LNCAP (cell line): ENCODE data around the gene MOGAT2.

Source experiments
- CTCF ChIP-seq: fragments of 450-650 bp; IDR thresholded peaks from 2 replicates; pipeline ENCODE4 v1.5.1; 2017; ENCODE audit warnings: mild to moderate bottlenecking

MOGAT2 gene

GRCh38 chr11:75722669-75723042 lies 5.0 kb downstream of the MOGAT2 start:
- no peak for TF ChIP-seq CTCF

DNA sequence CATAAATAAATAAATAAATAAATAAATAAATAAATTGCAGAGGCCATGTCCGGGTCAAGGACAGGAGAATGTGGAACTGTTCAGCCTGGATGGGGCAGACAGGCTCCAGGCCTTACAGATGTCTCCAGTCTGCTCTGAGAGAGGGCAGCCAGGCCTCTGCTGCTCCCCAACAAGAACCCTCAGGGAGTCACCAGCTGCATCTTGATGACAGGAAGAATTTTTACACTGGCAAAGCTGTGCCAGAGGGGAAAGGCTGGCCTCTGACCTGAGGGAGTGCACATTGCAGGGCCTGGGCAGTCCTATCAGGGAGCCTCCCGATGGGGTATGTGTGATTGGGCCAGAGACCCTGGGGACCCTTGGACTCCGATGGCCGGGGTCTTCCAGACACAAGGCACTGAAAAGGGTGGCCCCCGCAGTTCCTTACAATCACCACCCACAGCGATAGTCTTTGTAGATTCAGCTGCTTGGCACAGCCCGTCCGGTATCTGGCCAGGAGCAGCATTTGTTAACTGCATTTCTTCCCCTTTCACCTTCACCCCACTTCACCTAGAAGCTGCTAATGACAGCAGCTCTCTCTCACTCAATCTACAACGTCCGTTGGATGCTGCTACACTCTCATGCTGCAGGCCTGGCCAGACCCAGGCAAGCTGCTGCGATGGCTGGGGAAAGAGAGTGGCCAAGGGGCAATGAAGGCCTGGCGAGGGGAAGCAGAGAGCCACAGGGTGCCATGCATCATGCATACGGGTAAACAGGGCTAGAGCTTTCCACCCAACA lies 8.1 kb downstream of the MOGAT2 start:
- TF ChIP-seq CTCF, result no peak

DNA sequence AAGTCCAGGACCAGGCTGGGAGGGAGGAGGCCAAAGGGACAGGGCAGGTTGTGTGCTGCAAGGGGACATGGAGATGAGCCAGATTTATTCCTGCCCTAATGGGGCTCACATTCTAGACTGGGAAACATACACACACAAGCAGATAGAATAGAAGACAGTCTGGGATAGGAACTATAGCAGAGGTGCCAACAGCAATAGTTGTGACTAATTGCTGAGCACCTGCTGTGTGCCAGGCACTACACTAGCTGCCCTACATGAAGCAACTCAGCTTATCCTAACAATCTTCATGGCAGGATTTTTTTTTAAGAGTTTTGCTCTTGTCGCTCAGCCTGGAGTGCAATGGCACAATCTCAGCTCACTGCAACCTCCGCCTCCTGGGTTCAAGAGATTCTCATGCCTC lies 11.4 kb downstream of the MOGAT2 start:
- TF ChIP-seq CTCF, result no peak

DNA sequence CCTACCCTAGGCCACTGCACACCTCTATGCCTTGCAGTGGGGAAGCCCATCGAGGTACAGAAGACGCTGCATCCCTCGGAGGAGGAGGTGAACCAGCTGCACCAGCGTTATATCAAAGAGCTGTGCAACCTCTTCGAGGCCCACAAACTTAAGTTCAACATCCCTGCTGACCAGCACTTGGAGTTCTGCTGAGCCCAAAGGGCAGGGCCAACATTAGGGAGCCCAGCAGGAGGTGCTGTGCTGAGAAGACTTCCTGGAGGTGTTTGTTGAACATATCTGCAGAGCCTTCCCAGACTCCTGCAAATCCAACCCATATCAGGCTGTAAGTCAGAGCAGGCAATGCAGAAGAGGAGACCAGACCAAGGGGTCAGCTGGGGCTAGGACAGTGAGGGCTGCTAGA lies 13.5 kb downstream of the MOGAT2 start:
- no peak for TF ChIP-seq CTCF

DNA sequence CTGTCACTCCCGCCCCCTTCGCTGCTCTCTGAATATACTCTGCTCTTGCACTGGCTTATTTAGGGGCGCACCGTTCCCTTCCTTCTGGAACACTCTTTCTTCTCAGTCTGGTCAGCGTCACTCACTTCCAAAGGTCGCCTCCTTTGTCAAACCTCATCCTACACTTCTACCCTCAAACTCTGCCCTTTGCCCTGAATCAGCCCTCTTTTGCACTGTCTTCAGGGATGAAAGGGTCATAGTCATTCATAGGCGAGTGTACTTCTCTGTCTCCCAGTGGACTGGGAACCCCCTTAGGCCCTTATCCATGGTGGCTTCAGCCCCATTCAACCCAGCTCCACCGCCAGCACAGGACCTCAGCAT lies 15.4 kb downstream of the MOGAT2 start:
- TF ChIP-seq CTCF, result no peak

DNA sequence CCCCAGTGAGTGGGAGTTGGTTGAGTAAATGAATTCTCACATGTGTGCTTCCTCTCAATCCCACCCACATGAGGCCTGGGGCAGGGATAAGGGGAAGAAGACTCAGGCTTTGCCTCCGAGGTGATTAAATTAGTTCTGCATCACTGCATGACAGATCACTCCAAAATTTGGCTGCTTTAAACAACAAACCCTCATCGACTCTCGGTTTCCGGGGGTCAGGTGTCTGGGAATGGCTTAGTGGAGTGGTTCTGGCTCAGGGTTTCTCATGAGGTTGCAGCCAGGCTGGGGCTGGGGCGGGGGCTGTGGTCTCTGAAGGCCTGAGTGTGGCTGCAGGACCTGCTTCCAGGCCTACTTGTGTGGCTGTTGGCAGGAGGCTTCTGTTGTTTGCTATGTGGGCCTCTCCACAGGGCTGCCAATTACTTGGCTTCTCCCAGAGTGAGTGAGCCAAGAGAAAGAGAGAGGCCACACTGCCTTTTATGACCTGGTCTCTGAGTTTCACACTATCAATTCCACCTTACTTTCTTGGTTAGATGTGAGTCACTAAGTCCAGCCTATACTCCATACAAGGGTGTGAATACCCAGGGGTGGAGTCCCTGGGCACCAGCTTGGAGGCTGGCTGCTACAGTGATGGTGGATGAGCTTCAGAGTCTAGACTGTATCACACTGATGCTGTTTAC lies 15.9 kb downstream of the MOGAT2 start:
- TF ChIP-seq CTCF, result no peak

GRCh38 chr11:75734491-75735180 lies 17.0 kb downstream of the MOGAT2 start:
- TF ChIP-seq CTCF, result no peak
